Measurements from ENCODE around the gene NTHL1. TPM values are rescaled to one million over a fixed set of nuclear protein-coding genes. Genes with fewer than 3 reads are reported as not detected.

Gene NTHL1
- total and polyA plus RNA-seq, 2 experiments from 2014 or later = 84.6 to 87.9 TPM

GRCh38 chr16:2088759-2089358 is 41.2 kb upstream of the NTHL1 start:
- Mint-ChIP-seq H3K4me3 (no peak overlapping the region; the same call in 2 of the 3 replicates), H3K27ac (no peak overlapping the region), H3K9me3 (no peaks in the 10 kb centered on the region), H3K27me3 (ENCODE audit: insufficient read depth, low read depth, poor library complexity) (peaks cover 14% of the 10 kb centered on the region), H3K36me3 (ENCODE audit: low read depth) (peaks cover 3% of the 10 kb centered on the region; the same call in 1 of the 3 replicates), H3K4me1 (no peaks in the 10 kb centered on the region)
- Histone ChIP-seq H3K4me1 (ENCODE audit: insufficient read depth) (peaks cover 4% of the 10 kb centered on the region; the same call in 1 of the 2 replicates), H3K9me2 (ENCODE audit: insufficient read depth) (no peaks in the 10 kb centered on the region), H3K27me3 (ENCODE audit: insufficient read depth) (no peaks in the 10 kb centered on the region), H2AFZ (no peak overlapping the region), H4K20me1 (replicated peaks; ENCODE audit: insufficient read depth) (no peaks in the 10 kb centered on the region; the same call in 1 of the 2 replicates), H3K4me3 (no peak overlapping the region), H3K27ac (ENCODE audit: low read depth) (no peak overlapping the region), H3K4me2 (no peak overlapping the region), H3K79me2 (replicated peaks; ENCODE audit: insufficient read depth) (no peaks in the 10 kb centered on the region), H3F3A (replicated peaks; ENCODE audit: low read depth) (peaks cover 12% of the 10 kb centered on the region; the same call in 1 of the 2 replicates), H3K36me3 (ENCODE audit: insufficient read depth) (no peaks in the 10 kb centered on the region)
- no peak for ATAC-seq
- TF ChIP-seq EZH2 (IDR thresholded peaks at IDR 0.05; ENCODE audit: low read depth, unreplicated experiment) = no peak
- no peak for TF ChIP-seq CTCF (conservative IDR thresholded peaks at IDR 0.05; ENCODE audit: low read depth in 2 of 2)
- TF ChIP-seq ZNF331 (CRISPR knock-in tag; IDR thresholded peaks at IDR 0.05; ENCODE audit: low read depth) = no peak
- TF ChIP-seq CREB1 (CRISPR knock-in tag; IDR thresholded peaks at IDR 0.05; ENCODE audit: low read depth) = no peak
- no peak for TF ChIP-seq ETS1 (IDR thresholded peaks at IDR 0.05)
- TF ChIP-seq JUNB (IDR thresholded peaks at IDR 0.05; ENCODE audit: unreplicated experiment) = no peak
- no peak for TF ChIP-seq STAT1 (IDR thresholded peaks at IDR 0.05; ENCODE audit: unreplicated experiment)
- TF ChIP-seq NANOG (IDR thresholded peaks at IDR 0.05; ENCODE audit: borderline replicate concordance) = no peak
- TF ChIP-seq REST (IDR thresholded peaks at IDR 0.05; ENCODE audit: unreplicated experiment) = no peak
- DNase-seq (ENCODE audit: low spot score) = no peak

All from GM23338 (cell line).